ENCODE results near the gene TEX22.

Gene TEX22

GRCh38 chr14:105461903-105462302 is 63.6 kb downstream of the TEX22 start:
- TF ChIP-seq CTCF (IDR thresholded peaks at IDR 0.05; ENCODE audit: low read depth, low read length) = no peak
- in situ Hi-C loops (cut with HindIII; ENCODE audit: low sequenced_read_pairs) = no loop called here
- H3K4me3 ChIP-seq (ENCODE audit: low read depth, low read length) = no peak overlapping the region
- DNase-seq (ENCODE audit: low read depth, low spot score) = no peak
